GM10847 (cell line): ENCODE measurements around the gene GPD1.

Experiments
- POLR2A ChIP-seq: IDR thresholded peaks from 2 replicates; pipeline ENCODE4 v1.6.1; 2011; ENCODE audit not compliant: insufficient read length; ENCODE audit errors: extremely low read depth

The GPD1 gene

GRCh38 chr12:50104417-50105366 lies 884 bp downstream of the GPD1 start:
- no peak for TF ChIP-seq POLR2A

GRCh38 chr12:50105913-50106450 lies 2.2 kb downstream of the GPD1 start:
- no peak for TF ChIP-seq POLR2A

GRCh38 chr12:50106907-50107306 lies 3.1 kb downstream of the GPD1 start:
- no peak for TF ChIP-seq POLR2A

GRCh38 chr12:50107416-50108268 lies 3.8 kb downstream of the GPD1 start:
- TF ChIP-seq POLR2A = no peak

- TF ChIP-seq POLR2A = no peak
Observed at GRCh38 chr12:50109319-50109718, 5.5 kb downstream of the GPD1 start.

GRCh38 chr12:50110127-50110761 lies 6.4 kb downstream of the GPD1 start:
- peak; percentile 20 for TF ChIP-seq POLR2A

- peak; percentile 10 for TF ChIP-seq POLR2A
Observed at GRCh38 chr12:50110762-50111351, 7.0 kb downstream of the GPD1 start.

- TF ChIP-seq POLR2A = no peak
Observed at GRCh38 chr12:50111395-50111692, 7.5 kb downstream of the GPD1 start.

- TF ChIP-seq POLR2A = peak; percentile 92
Observed at GRCh38 chr12:50111693-50112455, 8.1 kb downstream of the GPD1 start, which contains the start of gene COX14. COX14 (plus strand) TSS chr12:50112236; CDS start chr12:50120044, 7,808 bp downstream.

- TF ChIP-seq POLR2A = no peak
Observed at GRCh38 chr12:50112456-50113218, 8.8 kb downstream of the GPD1 start.

- TF ChIP-seq POLR2A = no peak
Observed at GRCh38 chr12:50117057-50117622, 13.3 kb downstream of the GPD1 start.

GRCh38 chr12:50119387-50119786 lies 15.6 kb downstream of the GPD1 start:
- no peak for TF ChIP-seq POLR2A

GRCh38 chr12:50120521-50120920 lies 16.7 kb downstream of the GPD1 start:
- no peak for TF ChIP-seq POLR2A
